GM19239 (cell line): ENCODE data around the gene CLDN25.

Source experiments
- DNase-seq: peaks from one replicate; pipeline ENCODE4 v3.0.0; 2011; ENCODE audit warnings: low spot score; ENCODE audit not compliant: insufficient read length
- FAIRE-seq: peaks from 2 replicates; lab custom pipeline; 2011; peaks lifted over from hg19 to GRCh38; lab: Jason Lieb, UNC

The CLDN25 gene

DNA sequence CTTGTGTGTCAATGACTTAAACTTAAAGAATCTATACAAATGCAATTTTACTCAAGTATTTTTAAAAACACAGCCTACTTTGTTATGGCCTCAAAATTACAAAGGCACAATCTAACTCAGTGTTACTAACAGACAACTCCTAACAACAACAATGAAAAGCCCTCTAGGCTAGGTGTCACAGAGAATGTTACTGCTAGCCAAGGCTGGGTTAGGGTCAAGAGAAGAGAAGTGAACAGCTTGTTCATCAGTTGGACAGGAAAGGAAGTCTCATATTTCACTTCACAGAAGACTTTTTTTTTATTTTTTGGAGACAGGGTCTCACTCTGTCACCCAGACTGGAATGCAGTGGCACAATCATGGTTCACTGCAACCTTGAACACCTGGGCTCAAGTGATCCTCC is 26.0 kb downstream of the CLDN25 start:
- FAIRE-seq (no peak), DNase-seq (no peak)

- peak; percentile 78 for FAIRE-seq
Measured at GRCh38 chr11:113806406-113806805, 26.8 kb downstream of the CLDN25 start.

GRCh38 chr11:113808931-113809330 is 29.3 kb downstream of the CLDN25 start:
- no peak for DNase-seq
- no peak for FAIRE-seq

More at GRCh38 chr11:113806406-113806805, 26.8 kb downstream of the CLDN25 start:
- DNase-seq = peak; percentile 15

GRCh38 chr11:113814181-113814580 is 34.6 kb downstream of the CLDN25 start:
- no peak for DNase-seq
- FAIRE-seq = no peak

DNA sequence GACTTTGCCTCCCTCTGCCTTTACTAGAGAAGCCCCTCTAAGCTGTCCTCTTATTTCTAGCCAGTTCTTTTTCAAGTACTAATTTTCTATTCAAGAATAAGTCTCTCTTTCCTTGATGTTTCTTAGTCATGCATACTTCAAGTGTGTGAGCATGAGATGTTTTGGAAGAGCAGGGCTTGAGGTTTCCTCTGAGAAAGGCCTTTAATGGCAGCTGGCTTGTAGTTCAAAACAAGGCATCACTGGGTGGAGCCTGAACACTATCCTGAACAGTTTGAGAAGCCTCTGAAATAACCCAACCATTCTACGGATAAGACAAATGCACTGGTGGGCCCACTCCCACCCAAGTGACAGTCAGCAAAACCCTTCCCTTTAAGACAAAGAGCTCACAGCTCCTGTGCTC is 37.6 kb downstream of the CLDN25 start:
- no peak for FAIRE-seq
- no peak for DNase-seq

DNA sequence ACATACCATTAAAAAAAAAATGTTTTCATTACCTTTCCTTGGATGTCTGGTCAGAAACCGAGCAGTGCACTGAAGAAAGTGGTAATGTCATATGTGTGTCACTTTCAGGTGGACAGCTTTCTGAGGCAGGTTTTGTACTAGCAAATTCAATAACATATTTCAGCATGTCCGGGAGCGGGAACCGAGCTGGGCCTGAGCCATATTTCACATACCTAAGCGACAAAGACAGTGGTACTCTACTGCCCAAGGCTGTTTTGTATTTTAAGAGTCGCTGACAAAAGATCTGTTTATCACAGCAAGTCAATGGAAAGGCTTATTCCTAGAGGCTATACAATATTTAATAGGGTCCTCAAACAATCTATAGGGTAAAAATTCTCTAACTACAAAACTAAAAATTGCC is 38.0 kb downstream of the CLDN25 start:
- DNase-seq (no peak), FAIRE-seq (no peak)

DNA sequence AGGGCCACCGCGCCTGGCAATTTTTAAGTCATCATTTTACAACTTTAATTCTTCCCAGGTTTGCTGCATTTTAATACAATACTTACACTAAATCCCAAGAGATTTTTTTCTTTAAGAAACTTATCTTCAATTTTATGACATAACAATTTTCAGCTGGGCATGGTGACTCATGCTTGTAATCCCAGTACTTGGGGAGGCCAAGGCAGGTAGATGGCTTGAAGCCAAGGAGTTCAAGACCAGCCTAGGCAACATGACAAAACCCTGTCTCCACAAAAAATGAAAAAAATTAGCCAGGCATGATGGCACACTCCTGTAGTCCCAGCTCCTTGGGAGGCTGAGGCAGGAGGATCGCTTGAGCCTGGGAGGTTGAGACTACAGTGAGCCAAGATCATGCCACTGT is 38.8 kb downstream of the CLDN25 start:
- FAIRE-seq (no peak), DNase-seq (no peak)

DNA sequence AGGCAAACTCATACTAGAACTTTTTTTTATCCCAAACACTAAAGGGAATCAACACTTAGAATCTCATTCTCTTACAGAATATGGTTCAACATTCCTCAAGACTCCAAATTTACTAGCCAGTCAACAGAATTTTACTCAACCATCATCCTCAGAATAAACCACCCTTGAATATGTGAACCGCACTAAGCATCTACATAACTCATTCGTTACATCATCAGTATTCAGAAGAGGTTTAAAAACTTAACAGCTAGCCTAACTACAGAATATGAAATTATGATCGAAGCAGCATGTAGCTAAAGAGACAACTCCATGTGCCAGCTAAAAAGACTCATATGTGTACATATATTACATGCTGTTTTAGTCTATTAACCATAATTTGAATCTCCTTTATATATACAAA is 47.9 kb downstream of the CLDN25 start:
- DNase-seq = no peak
- FAIRE-seq = no peak

DNA sequence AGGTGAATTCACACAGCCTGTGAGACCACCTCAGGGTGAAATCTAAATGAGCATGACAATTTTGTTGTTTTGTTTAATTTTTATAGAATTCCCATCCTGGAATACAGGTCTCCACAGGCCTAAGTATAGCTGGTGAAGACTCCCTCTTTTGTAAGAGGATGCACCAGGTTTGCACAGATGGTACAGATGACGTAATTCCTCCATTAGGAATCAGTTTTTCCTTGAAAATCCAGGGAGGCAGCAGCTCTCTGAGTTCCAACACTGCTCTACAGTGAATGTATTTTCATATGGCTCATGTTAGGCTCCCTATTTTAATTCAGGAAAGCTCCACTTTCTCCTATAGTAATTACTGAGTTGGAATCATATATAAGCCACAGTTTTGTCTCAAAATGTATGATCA is 48.6 kb downstream of the CLDN25 start:
- FAIRE-seq (no peak), DNase-seq (no peak)

- DNase-seq (no peak), FAIRE-seq (no peak)
Measured at GRCh38 chr11:113829751-113830150, 50.2 kb downstream of the CLDN25 start.
